ENCODE measurements around the gene FRYL.
"Not testable (repeated sequence)": the region's sequence is repeated elsewhere in the genome, so short reads cannot be mapped to it uniquely, and the experiment has no call there.

The FRYL gene

GRCh38 chr4:48493452-48494100, 286.5 kb downstream of the FRYL start:
- DNase-seq (ENCODE audit: low read depth in 1 of 2, low spot score in 1 of 2) = no peak

DNA sequence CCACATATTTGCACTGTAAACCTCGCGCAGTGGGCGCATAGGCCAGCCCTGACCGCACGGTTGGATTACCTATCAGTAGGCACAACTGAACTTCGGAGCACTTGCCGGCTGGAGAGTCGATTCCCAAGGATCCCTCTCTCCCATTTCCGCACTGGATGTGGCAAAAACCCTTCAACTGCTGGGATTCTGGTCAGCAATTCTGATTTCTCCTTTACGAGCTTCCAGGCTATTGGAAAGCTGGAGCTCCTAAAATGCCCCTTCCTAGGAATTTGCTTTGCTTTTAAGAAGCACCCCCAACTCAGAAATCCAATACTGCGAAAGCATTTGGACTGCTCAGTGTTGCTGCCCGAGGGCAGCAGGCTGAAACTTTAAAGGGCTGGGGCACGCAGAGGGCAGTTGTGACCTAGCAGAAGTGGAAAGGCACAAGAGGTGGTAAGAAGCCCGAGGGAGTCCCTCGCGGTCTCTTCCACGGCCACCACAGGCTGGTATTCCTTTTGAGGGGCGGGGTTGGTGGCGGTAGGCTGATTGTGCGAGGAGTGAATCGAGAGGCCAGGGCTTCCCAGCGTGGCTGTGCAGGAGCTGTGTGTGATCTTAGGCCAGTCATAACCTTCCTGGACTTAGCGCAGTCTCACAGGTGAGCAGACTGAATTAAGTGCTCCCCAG, 288.4 kb downstream of the FRYL start:
- DNase-seq (ENCODE audit: low read depth in 1 of 2, low spot score in 1 of 2) = no peak

- DNase-seq (ENCODE audit: low read depth in 1 of 2, low spot score in 1 of 2) = no peak
Observed at GRCh38 chr4:48490680-48491513, 289.2 kb downstream of the FRYL start.

- DNase-seq (ENCODE audit: low read depth in 1 of 2, low spot score in 1 of 2) = no peak
Observed at GRCh38 chr4:48490012-48490679, 289.9 kb downstream of the FRYL start, which contains the start of gene ZAR1. Gene ZAR1 (plus strand): TSS chr4:48490252. CDS start chr4:48490292, 40 bp downstream.

- no peak for DNase-seq (ENCODE audit: low read depth in 1 of 2, low spot score in 1 of 2)
Observed at GRCh38 chr4:48489683-48490011, 290.4 kb downstream of the FRYL start.

DNA sequence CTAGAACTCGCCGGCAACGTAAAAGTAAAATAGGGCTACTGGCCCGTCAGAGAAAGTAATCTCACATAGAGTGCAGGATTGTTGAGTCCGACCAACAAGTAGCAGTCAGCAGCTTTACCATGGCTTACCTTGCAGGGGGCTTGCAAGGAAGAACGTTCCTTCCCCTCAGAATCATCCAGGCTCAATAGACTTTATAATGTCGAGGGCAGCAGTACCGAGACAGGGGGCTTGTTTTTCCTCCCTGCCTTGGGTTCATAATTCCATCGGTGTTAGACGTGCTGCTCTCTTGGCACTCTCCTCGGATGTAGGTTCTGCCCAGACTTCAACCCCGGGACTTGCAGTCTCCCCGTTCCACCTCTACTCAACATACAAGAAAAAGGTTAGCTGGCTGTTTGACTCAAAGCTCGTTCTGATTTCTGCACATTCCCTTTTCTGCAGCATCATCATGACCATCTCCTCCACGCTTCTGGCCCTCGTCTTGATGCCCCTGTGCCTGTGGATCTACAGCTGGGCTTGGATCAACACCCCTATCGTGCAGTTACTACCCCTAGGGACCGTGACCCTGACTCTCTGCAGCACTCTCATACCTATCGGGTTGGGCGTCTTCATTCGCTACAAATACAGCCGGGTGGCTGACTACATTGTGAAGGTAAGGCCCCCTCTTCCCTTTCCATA, 295.4 kb downstream of the FRYL start:
- DNase-seq (ENCODE audit: low read depth in 1 of 2, low spot score in 1 of 2) = no peak

GRCh38 chr4:48483777-48484493, 296.1 kb downstream of the FRYL start:
- no peak for DNase-seq (ENCODE audit: low read depth in 1 of 2, low spot score in 1 of 2)

GRCh38 chr4:48483006-48483776, 296.9 kb downstream of the FRYL start, which contains the start of gene SLC10A4:
Gene SLC10A4 (plus strand): TSS chr4:48483343. CDS start chr4:48483562, 219 bp downstream.
- DNase-seq (ENCODE audit: low read depth in 1 of 2, low spot score in 1 of 2) = no peak

- no peak for DNase-seq (ENCODE audit: low read depth in 1 of 2, low spot score in 1 of 2)
Observed at GRCh38 chr4:48481581-48481980, 298.5 kb downstream of the FRYL start.

- no peak for DNase-seq (ENCODE audit: low read depth in 1 of 2, low spot score in 1 of 2)
Observed at GRCh38 chr4:48478273-48478672, 301.8 kb downstream of the FRYL start.

- no peak for DNase-seq (ENCODE audit: low read depth in 1 of 2, low spot score in 1 of 2)
Observed at GRCh38 chr4:48475770-48476169, 304.3 kb downstream of the FRYL start.

- no peak for DNase-seq (ENCODE audit: low read depth in 1 of 2, low spot score in 1 of 2)
Observed at GRCh38 chr4:48472794-48473193, 307.3 kb downstream of the FRYL start.

GRCh38 chr4:48470570-48470969, 309.5 kb downstream of the FRYL start:
- DNase-seq (ENCODE audit: low read depth in 1 of 2, low spot score in 1 of 2) = no peak

DNA sequence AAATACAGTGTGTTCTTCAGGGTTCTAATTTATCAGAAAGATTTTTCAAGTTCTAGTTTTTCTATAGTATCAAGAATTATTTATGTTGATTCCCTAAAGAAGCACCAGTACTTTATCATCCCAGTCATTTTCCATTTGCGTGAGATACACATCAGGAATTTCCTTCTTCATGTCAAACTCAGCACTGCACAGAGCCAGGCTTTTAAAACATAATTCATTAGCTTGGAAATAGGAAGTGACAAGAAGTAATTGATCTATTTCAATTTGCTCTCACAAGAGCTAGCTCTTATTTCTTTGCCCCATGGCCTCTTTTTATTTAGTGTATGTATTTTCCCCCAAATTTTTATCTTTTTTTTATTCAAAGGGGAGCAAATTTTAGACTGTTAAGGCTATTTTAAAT, 309.9 kb downstream of the FRYL start:
- DNase-seq (ENCODE audit: low read depth in 1 of 2, low spot score in 1 of 2) = no peak

DNA sequence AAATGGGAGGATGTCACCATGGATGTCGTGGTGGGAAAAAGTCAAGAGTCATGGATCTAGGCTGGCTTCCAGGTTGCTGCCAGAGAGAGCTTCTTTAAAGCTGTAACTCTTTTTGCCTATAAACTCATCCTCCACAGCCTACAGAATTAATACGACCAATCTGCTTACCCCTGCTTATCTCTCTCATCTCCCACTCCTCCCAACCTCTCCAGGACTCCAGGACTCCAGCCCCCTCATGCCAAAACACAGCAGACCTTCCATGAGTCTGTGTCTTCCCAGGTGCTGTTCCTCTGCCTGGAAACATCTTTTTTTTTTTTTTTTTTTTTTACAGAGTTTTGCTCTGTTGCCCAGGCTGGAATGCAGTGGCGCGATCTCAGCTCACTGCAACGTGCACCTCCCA, 312.2 kb downstream of the FRYL start:
- no peak for DNase-seq (ENCODE audit: low read depth in 1 of 2, low spot score in 1 of 2)

DNA sequence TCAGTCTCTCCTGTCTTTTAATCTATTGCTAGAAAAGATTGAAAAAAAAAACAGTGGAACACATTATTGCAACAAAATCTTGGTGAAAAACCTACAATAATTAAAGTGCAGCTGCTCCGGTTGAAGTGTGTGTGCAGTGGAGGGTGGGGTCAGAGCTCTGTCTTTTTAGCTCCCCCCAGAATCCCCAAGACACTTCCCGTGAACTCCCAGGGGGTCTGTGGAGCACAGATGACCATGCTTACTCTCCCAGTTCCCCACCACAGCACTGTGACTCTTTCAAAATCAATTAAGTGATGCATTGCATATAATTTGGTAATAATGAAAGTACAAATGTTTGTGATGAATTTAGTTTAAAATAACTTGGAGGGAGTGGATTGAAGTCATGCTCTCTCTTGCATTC, 312.6 kb downstream of the FRYL start:
- DNase-seq (ENCODE audit: low read depth in 1 of 2, low spot score in 1 of 2) = no peak

GRCh38 chr4:48462363-48462762, 317.7 kb downstream of the FRYL start:
- no peak for DNase-seq (ENCODE audit: low read depth in 1 of 2, low spot score in 1 of 2)

DNA sequence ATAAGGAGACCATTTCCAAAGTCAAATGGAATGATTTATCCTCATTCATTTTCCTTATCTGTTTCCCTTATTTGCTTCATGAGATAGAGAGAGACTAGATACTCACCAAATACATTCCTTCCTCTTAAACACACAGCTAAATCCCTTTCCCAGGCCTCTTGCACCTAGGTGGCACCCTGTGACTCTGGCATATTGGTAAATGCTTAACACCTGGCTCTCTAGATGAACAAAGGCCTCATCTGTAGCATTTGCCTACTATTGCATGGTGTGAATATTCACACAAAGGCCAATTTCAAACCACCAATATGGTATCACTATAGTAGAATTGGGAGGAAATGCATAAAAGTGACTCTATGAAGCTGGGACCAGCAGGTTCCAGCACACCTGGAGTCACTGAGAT, 319.1 kb downstream of the FRYL start:
- DNase-seq (ENCODE audit: low read depth in 1 of 2, low spot score in 1 of 2) = no peak

- DNase-seq (ENCODE audit: low read depth in 1 of 2, low spot score in 1 of 2) = no peak
Observed at GRCh38 chr4:48454591-48454990, 325.5 kb downstream of the FRYL start.

DNA sequence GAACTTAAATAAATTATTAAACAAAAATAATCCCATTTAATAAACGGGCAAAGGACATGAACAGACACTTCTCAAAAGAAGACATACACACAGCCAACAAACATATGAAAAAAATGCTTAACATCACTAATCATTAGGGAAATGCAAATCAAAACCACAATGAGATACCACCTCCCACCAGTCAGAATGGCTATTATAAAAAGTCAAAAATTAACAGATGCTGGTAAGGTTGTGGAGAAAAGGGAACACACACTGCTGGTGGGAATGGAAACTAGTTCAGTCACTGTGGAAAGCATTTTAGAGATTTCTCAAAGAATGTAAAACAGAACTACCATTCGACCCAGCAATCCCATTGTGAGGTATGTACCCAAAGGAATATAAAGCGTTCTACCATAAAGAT, 328.4 kb downstream of the FRYL start:
- DNase-seq (ENCODE audit: low read depth in 1 of 2, low spot score in 1 of 2) = not testable (repeated sequence)

Data from stimulated activated CD4-positive, alpha-beta T cell treated with anti-CD3 and anti-CD28 coated beads, Interleukin-15, amount 100 ng/mL, for 1 hour (primary cell).